BJ (cell line): Measurements from ENCODE around the gene SLCO1A2. TPM values are rescaled to one million over a fixed set of nuclear protein-coding genes. Genes with fewer than 3 reads are reported as not detected.

Experiments used
- CTCF ChIA-PET: fragments of 350-600 bp; formaldehyde crosslinking; extraction: SDS; loops from one replicate; lab custom pipeline; 2021; ENCODE audit warnings: antibody characterized with exemption, inconsistent platforms; lab: Yijun Ruan, JAX
- POLR2A ChIA-PET: fragments of 300-600 bp; sonication (Branson Sonifier 250); formaldehyde crosslinking; extraction: SDS; loops from one replicate; lab custom pipeline; 2021; ENCODE audit warnings: antibody characterized with exemption; lab: Charles Lee
- DNase-seq: peaks from one replicate; pipeline ENCODE4 v3.0.0-alpha.2; 2011; ENCODE audit warnings: low read depth
- H3K27me3 ChIP-seq: 2 replicates; pipeline ENCODE4 v1.6.0; 2011; ENCODE audit warnings: low read length; ENCODE audit not compliant: control insufficient read depth, insufficient read depth
- H3K36me3 ChIP-seq: 2 replicates; pipeline ENCODE4 v1.5.1; 2011; ENCODE audit warnings: low read length; ENCODE audit not compliant: control insufficient read depth, insufficient read depth
- H3K4me3 ChIP-seq: 2 replicates; pipeline ENCODE4 v1.5.1; 2011; ENCODE audit warnings: low read depth, mild to moderate bottlenecking, control low read depth, low read length
- CTCF ChIP-seq: IDR thresholded peaks from 2 replicates; pipeline ENCODE4 v1.5.1; 2011; ENCODE audit warnings: low read depth, mild to moderate bottlenecking, control low read depth, inconsistent platforms, low read length, moderate library complexity; ENCODE audit not compliant: insufficient read depth
- polyA plus RNA-seq: library from polyadenylated mRNA; depleted of rRNA; stranded (reverse); fragments of >200 nt; gene quantifications from 2 replicates; pipeline ENCODE4 v1.2.3, GENCODE V29; 2011

Gene SLCO1A2
- polyA plus RNA-seq, 1 experiment = not detected

GRCh38 chr12:21305661-21306060, 29.1 kb downstream of the SLCO1A2 start:
- ChIA-PET CTCF (no interaction called here), POLR2A (no interaction called here)
- Histone ChIP-seq H3K4me3 (no peak overlapping the region), H3K27me3 (no peaks in the 10 kb centered on the region), H3K36me3 (no peaks in the 10 kb centered on the region)
- peak; percentile 3 for DNase-seq
- no peak for TF ChIP-seq CTCF

- Histone ChIP-seq H3K27me3 (no peaks in the 10 kb centered on the region), H3K36me3 (no peaks in the 10 kb centered on the region), H3K4me3 (no peak overlapping the region)
- POLR2A ChIA-PET = no interaction called here
- CTCF ChIA-PET = no interaction called here
- no peak for TF ChIP-seq CTCF
- DNase-seq = no peak
Measured at GRCh38 chr12:21300632-21301031, 34.1 kb downstream of the SLCO1A2 start.

- peak; percentile 77 for TF ChIP-seq CTCF
- H3K27me3 ChIP-seq = no peaks in the 10 kb centered on the region
- no peak overlapping the region for H3K4me3 ChIP-seq
- no peaks in the 10 kb centered on the region for H3K36me3 ChIP-seq
- POLR2A ChIA-PET = no interaction called here
- CTCF ChIA-PET = interaction anchor here (0.6 to 1.5 kb wide), 9 partner anchors 12 to 1861 kb away, joined by 3 to 6 read pairs (median 3); no protein-coding TSS in a partner anchor
- no peak for DNase-seq
Measured at GRCh38 chr12:21296751-21297406, 37.8 kb downstream of the SLCO1A2 start.

GRCh38 chr12:21296348-21296747, 38.4 kb downstream of the SLCO1A2 start:
- TF ChIP-seq CTCF = no peak
- H3K27me3 ChIP-seq = no peaks in the 10 kb centered on the region
- no peak for DNase-seq
- no peak overlapping the region for H3K4me3 ChIP-seq
- no peaks in the 10 kb centered on the region for H3K36me3 ChIP-seq
- CTCF ChIA-PET = interaction anchor here (0.6 to 1.5 kb wide), 9 partner anchors 13 to 1860 kb away, joined by 3 to 6 read pairs (median 3); no protein-coding TSS in a partner anchor
- POLR2A ChIA-PET = no interaction called here

- Histone ChIP-seq H3K4me3 (no peak overlapping the region), H3K27me3 (no peaks in the 10 kb centered on the region), H3K36me3 (no peaks in the 10 kb centered on the region)
- TF ChIP-seq CTCF = no peak
- CTCF ChIA-PET = interaction anchor here (0.6 kb wide), 1 partner anchor 518 kb away, joined by 5 read pairs; no protein-coding TSS in a partner anchor
- DNase-seq = no peak
- POLR2A ChIA-PET = no interaction called here
Measured at GRCh38 chr12:21294176-21294575, 40.5 kb downstream of the SLCO1A2 start.
